NCI-H748 (cell line): ENCODE data around the gene COL19A1.
A peak's percentile ranks its signal among the peaks of the same experiment; 100 is the strongest.
"Not testable (repeated sequence)": the region's sequence is repeated elsewhere in the genome, so short reads cannot be mapped to it uniquely, and the experiment has no call there.

ENCODE experiments used
- DNase-seq: peaks from one replicate; lab custom pipeline; 2025; ENCODE audit not compliant: unreplicated experiment; lab: John Stamatoyannopoulos, UW

Gene COL19A1

DNA sequence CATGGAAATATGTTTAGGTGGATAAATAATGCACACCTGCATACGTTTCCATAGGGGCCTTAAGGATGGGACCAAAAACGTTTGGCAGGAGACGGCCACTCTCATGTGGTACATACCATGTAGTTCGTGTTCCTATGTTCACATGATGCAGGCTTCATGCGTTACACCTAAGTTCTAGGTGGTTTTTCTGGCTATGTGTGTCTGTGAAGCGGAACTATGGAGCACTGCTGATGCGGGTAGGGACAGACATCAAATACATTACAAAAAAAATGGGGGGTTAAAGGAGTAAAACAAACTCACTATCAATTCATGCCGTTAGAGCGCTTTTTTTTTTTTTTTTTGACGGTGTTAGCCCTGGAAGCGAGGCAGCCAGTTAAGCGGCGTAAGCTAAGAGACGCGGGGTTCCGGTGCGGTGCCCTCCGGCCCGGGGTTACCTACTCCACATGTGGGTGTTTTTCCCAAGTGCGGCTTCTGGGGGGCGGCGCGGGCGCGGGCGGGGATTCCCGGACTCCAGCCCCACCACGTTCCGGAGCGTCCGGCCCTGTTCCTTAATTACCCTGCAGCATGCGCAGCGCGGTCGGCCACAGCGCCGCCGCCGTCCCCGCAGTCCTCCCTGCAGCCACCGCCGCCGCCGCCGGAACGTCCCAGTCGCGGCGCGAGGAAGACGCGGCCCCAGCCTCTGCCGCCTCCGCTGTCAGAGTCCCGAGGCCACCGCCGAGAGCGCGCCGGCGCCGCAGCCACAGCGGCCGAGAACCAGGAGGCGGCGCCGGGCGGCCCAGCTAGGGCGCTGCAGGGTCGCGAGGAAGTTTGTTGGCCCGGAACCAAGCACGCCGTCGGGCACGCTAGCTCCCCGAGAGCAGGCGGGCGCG, 648 bp downstream of the COL19A1 start:
- DNase-seq: peak; percentile 76

DNA sequence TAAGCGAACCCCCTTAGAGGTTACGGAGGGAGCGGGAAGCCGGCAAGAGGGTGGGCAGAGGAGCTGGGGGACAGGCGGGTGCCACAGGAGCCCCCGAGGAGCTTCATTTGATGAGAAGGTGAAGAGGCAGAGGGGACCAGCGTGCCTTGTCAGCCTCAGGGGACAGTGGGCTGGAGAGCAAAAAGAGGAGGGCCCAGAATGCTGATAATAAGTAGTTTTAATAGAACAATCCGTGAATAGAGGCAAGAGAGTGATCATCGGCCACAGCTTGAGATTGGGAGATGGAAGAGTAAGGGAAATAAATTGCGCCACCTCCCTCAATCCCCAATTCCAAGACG, 1.3 kb downstream of the COL19A1 start:
- no peak for DNase-seq

DNA sequence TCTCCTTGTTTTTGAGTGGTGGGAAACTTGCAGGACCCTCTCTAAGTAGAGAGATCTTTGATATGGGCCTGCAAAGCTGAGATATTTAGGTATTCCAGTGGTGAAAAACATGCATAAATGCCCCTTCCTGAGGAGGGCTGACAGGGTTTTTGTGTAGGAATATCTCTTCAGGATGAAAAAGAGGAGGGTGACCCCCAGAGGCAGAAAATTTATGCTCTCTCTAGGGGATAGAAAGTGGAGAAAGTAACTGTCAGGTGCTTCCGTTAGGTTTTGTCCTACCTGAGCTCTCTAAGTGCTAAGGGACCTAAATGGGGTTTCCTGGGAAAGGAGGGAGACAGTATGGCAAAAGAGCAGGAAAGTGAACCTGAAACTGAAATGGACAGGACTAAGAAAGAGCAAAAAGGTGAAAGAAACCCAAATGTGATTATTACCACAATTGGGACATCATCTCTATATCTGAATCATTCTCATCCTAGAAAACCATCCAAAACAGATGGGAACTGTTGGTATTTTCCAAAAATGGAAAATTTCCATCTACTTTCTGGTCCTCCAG, 2.0 kb downstream of the COL19A1 start:
- DNase-seq: no peak

DNA sequence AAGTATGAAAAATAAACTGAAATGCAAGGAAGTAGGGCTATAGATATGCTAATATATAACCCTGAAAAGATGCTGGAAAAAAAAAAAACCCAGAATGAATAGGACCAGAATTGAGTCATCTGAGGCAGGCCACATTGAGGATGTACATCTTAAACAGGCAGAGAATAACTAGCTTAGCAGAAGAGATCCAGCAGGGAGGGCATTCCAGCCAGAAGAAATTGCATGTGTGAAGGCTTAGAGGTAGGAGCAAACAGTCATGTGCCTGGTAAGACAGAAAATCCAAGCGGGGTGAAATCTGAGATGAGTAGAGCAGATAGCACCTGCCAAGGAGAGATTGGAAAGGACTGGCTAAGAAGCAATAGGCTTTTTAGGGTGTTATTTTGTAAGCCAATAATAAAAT, 2.6 kb downstream of the COL19A1 start:
- DNase-seq: no peak

DNA sequence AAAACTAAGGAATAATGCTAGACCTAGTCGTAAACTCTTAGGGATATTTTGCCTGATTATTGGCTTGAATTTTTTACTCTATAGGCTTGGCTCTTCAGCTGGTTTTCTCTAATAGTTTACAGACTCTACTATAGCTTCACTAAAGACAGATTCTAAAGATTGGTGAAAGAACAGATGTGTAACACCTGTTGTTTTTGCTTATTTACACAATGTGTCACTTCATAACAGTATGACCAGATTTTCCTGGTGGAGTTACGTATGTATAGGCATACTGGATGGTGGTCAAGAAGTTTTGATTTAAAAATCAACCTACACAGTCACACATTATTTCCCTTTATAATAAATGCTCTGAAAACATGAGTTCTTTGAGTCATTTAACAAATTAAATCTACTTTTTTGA, 4.8 kb downstream of the COL19A1 start:
- DNase-seq: peak; percentile 22

DNA sequence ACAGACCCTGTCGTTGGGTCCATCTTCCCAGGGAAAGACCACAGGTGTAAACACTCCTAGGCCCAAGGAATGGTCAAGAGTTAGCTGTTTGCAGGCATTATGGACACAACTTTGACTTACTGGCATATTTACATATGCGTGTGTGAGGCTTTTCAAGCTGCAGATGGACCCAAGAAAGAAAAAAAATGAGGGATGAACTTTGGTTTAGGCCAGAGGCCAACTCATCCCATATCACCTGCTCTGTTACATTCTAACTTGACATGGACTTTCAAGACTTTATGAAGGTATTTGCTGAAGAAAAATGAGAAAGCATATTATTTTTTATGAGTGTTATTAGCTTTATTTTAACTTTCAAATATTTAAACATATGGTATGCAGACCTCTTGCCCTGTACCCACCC, 6.9 kb downstream of the COL19A1 start:
- DNase-seq: no peak

DNA sequence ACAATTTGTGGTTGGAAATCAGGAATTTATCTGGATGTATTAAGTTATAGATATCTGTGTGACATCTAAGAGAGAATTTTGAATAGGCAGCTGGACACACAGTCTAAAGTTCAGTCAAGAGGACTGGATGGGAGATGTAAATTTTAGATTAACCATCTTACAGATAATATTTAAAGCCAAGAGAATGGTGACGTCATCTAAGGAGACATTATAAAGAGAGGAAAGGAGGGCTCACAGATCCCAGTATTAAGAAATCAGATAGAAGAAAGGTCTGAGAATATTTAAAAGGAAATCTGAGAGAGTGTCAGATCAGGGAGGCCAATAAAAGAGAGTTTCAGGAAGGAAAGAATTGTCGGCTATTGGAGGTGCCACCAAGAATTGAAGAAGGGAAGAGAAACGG, 9.4 kb downstream of the COL19A1 start:
- no peak for DNase-seq

DNA sequence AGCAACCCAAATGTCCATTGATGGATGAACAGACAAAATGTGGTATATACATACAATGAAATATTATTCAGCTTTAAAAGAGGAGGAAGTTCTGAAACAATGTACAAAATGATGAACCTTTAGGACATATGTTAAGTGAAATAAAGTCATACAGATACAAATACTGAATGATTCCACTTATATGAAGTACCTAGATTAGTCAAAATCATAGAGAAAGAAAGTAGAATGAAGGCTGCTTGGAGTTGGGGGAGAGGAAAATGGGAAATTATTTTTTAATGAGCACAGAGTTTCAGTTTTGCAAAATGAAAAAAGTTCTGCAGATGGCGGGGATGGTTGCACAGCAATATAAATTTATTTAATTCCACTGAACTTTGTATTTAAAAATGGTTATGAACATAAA, 12.4 kb downstream of the COL19A1 start:
- no peak for DNase-seq

DNA sequence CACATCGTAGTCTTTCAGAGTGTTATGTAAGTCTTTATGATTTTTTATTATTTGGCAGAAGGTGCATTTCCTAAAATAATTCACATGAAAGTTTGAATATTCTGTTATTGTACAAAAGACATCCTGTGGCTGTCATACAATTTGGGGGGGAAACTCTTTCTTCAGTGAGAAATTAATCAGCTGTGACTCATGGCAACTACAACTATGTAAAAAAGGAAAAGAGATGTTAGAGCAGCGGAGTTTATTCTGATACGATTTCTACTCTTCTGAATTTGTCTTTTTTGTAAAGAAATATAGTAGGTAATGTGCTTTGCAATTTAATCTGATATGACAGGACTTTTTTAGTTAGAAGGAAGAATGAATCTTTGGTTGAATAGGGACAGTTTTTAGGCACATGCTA, 14.2 kb downstream of the COL19A1 start:
- DNase-seq: no peak

DNA sequence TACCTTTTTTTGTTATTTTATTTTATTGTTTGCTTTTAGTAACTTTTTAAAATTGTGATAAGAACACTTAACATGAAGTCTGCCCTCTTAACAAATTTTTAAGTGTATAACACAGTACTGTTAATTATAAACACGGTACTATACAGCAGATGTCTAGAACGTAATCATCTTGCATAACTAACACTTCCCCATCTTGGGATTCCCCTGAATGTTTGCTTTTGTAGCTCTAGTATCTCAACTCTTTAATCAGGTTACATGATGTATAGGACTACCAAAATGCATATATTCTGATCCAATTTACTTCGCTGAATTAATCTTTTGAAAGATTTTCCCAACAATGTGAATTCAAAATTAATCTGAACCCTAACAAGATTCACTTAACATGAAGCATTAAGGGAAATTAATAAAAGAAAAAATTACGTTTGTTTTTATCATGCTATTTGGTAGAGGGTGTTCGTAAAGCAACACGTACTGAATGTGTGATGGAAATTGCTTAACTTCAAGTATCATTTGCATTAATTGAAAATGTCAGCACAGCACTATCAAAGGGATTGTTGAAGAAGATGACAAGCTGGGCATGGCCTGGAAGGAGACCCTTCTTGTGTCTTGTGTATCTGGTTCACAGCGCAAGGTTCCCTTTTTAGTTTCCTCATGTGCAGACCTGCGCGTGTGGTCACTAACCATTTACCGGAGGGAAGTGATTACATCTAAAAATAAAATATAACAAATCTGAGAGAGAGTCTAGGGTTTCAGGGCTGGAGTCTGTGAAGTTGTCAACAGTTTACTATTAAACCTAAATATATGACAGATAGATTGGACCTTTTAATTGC, 15.2 kb downstream of the COL19A1 start:
- no peak for DNase-seq

DNA sequence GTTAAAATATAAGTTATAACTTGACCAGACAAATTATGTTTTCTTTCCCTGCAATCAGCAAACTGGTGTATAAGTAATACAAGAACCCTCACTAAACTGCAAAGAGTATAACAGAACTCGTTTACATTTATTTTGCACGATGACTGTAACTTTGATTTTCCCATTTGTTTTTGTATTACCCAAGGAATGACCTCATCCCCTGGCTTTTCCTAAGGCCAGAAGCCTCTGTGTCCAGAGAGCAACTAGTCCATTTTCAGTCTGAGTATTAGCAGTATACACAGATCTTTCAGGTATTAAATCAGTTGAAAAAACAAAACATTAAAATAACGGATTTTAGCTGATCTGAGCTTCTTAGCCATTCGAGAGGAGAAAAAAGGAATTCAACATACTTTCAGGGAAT, 17.2 kb downstream of the COL19A1 start:
- no peak for DNase-seq

DNA sequence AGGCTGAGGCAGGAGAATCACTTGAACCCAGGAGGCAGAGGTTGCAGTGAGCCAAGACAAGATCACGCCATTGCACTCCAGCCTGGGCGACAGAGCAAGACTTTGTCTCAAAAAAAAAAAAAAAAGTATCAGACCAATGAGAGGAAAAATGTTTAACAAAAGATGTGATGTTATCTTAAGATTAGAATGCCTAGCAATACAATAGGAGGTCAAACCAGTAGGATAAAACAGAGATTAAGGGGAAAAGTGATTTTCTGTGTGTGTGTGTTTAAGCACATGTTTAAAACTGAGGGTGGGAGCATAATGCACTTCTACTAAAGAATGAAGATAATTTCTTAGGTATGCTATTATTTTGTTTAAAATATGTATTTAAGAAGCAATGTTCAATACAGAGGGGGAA, 17.9 kb downstream of the COL19A1 start:
- no peak for DNase-seq

DNA sequence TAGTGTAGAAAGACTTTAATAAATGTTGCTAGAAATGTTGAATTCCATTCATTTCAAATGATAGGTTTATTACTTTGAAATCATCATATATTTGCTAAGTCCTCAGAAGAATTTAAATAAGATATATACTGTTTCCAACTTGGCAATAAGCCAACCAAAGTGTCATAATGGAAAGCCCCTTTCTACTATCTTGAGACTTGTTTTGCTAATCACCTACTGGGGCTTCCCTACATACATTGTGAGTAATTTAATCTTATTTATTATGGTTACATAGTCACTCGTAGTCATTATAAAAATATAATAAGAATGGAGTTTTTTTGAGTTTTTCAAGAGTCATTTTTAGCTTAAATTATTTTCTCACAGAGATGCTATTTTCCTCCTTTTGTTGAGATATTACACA, 20.7 kb downstream of the COL19A1 start:
- no peak for DNase-seq

DNA sequence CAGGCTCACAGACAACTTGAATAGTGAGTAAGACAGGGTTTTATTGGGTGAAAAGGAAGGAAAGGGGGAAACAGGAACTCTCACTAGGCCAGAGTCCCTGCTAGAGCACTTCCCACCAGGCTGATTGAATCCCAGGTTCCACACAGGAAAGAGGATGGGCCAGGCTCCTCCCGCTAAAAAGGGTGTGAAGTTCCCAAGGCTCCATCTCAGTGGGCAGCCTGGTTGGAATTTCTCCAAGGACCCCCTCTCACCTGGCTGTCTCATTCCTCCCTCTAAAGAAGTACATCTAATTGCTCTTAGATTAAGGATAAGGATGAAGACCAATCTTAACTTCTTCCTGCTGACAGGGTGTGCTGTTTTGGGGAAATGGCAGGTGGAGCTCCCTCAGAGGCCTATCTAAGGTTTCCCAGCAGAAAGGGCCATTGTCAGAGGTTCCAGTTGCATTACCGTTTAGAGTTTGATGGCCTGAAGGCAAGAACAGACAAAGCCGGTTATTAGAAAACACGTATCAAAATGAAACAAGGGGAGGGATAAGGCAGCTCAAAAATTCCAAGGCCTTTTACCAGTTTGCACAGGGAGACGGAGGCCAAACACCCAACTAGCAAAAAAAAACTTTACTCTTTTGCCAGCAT, 21.5 kb downstream of the COL19A1 start:
- DNase-seq: no peak

DNA sequence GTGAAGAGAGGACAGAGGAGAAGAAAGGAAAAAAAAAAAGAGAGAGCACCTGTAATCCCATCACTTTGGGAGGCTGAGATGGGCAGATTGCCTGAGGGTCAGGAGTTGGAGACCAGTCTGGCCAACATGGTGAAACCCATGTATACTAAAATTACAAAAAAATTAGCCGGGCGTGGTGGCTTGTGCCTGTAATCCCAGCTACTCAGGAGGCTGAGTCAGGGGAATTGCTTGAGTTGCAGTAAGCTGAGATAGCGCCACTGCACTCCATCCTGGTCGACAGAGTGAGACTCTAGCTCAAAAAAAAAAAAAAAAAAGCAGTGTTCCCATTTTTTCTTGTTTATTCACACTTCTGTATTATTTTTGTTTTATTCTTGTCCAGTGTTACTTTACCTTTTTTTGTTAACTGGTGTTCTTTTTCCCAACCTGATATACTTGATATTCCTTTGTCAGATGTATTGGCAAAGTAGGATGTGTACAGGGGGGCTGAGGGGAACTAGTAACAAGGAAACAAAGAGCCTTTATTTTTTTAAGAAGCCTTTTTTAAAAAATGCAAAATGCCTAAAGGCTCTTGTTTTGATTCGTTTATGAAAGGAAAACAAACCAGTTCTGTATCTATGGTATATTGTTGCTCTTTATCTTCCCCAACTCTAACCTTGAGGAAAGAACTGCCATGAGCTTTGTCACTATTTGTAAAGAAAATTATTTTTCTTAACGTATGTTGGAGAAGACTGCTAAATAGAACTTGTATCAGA, 22.3 kb downstream of the COL19A1 start:
- DNase-seq: no peak

DNA sequence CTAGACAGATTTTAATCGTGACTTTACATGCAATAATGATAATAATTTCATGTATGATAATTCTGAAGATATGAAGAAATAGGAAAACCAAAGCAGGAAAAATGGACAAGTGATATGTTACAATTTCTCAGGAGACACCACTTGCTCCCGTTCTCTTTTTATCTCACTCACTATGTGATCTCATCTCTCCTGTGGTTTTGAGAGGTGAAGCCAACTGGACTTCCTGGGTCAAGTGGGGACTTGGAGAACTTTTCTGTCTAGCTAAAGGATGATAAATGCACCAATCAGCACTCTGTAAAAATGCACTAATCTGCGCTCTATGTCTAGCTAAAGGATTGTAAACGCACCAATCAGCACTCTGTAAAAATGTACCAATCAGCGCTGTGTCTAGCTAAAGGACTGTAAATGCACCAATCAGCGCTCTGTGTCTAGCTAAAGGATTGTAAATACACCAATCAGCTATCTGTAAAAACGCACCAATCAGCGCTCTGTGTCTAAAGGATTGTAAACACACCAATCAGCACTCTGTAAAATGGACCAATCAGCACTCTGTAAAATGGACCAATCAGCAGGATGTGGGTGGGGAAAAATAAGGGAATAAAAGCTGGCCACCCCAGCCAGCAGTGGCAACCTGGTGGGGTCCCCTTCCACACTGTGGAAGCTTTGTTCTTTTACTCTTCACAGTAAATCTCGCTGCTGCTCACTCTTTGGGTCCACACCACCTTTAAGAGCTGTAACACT, 23.0 kb downstream of the COL19A1 start:
- DNase-seq: not testable (repeated sequence)

DNA sequence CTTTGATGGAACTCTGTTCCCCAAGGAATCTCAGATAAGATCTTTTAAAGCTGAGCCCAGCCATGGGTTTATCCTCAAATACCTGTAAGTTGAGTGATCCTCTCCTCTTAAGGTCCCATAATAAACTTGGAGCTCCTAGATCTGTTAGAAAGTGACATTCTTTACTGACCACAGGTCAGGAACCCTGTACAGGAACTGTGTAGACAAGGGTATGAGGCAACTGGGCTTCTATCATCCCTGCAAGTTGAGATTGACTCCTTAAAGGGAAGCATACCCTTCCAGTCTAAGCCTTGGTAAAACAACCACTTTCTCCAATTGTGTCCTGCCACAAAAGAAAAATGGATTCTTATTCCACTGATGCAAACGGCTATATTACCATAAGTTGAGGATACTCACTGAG, 26.2 kb downstream of the COL19A1 start:
- not testable (repeated sequence) for DNase-seq

DNA sequence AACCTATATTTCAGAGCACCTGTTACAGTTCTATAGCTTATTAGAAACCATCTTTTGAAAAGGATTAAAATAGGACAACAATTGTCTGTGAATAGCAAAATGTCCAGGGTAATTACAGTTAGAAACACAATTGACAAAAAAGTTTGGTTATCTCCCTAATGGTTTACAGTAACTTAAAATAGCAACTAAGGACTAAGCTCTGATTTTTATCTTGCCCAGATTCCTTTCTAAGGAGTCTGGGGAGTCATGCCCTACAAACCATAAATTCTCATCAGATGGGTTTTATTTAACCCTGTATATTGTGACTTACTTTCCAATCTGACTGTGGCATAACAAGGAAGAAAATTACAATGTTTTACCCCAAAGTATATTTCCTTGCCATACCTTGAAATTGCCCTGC, 26.9 kb downstream of the COL19A1 start:
- DNase-seq: not testable (repeated sequence)

DNA sequence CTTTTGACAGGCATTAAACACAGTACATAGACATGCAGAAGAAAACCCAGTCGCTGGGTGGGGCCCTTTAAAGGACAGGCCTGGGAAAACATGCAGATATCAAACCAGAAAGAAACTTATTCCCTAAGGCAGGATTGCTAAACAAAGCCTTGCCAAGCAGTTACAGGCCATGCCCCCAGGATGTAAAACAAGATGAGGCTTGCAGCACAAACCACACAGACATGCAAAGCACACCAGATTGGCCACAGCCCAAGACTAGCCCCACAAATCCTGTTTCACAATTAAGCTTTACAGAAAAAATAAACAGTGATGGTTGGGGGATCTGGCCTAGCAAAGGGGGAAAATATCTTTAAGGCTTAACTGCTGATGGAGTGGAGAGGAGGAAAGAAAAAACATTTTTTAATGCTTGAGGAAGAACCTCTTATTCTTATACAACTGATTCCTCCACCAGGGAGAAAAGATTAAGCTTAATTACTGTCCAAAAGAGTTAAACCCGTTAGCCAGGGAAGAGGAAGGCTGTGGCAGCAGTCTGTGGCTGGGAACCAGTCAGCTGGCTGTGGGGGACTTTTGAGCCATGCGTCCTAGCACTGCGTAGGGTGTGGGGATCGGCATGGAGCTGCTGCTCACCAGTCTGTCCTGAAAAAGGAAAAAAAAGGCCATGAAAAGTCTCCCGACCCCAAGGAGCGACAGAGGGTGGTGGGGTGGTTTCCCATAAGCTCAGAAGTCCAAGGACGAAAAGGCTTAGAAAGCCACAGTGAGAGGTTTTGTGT, 28.4 kb downstream of the COL19A1 start:
- DNase-seq: peak; percentile 17
